ENCODE data around the gene MOCOS. TPM values are rescaled to one million over a fixed set of nuclear protein-coding genes. Genes with fewer than 3 reads are reported as not detected.

Gene MOCOS
- total and polyA plus RNA-seq, 2 of the 8 experiments (the other 6 are each of a cell fraction or from before 2014, with no cell fraction given), result 4.7 to 5.8 TPM

DNA sequence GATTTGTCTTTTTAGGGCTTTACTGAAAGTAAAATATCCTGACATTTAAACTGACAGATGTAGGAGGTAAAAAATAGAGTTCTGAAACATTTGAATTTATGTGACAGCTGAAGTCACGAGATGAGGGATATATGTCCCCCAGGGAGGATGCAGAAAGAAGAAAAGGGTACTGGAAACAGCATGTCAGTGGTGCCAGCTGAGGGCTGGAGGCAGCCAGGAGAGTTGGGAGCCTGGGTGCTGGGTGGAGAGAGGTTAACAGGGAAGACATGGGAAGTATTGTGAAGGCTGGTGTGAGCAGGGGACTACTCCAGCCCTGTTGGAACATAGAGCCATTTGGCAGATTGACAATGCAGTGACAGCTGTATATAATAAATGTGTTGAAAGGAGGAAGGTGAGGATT, 11.8 kb upstream of the MOCOS start (continued):
- no peak for TF ChIP-seq FOSL1 (IDR thresholded peaks at IDR 0.05; ENCODE audit: insufficient read depth, low read depth, low read length)

All from H1 (cell line).